ENCODE results near the gene RASA3.
A peak's percentile ranks its signal among the peaks of the same experiment; 100 is the strongest.
"Not testable (repeated sequence)": the region's sequence is repeated elsewhere in the genome, so short reads cannot be mapped to it uniquely, and the experiment has no call there.

Gene RASA3

GRCh38 chr13:114130131-114130836 is 2.1 kb downstream of the RASA3 start:
- no peak for DNase-seq
- in situ Hi-C loops (cut with MboI; ENCODE audit: low pct_unique_long_range_greater_than_20kb, low sequenced_read_pairs): no loop called here

GRCh38 chr13:114129649-114130062 is 2.8 kb downstream of the RASA3 start:
- peak; percentile 67 for DNase-seq
- in situ Hi-C loops (cut with MboI; ENCODE audit: low pct_unique_long_range_greater_than_20kb, low sequenced_read_pairs): no loop called here

GRCh38 chr13:114128624-114129522 is 3.5 kb downstream of the RASA3 start:
- in situ Hi-C loops (cut with MboI; ENCODE audit: low pct_unique_long_range_greater_than_20kb, low sequenced_read_pairs): no loop called here
- DNase-seq: peak; percentile 93

GRCh38 chr13:114128348-114128623 is 4.1 kb downstream of the RASA3 start:
- in situ Hi-C loops (cut with MboI; ENCODE audit: low pct_unique_long_range_greater_than_20kb, low sequenced_read_pairs): no loop called here
- no peak for DNase-seq

- in situ Hi-C loops (cut with MboI; ENCODE audit: low pct_unique_long_range_greater_than_20kb, low sequenced_read_pairs): no loop called here
- no peak for DNase-seq
Measured at GRCh38 chr13:114127473-114128347, 4.7 kb downstream of the RASA3 start.

- no peak for DNase-seq
- in situ Hi-C loops (cut with MboI; ENCODE audit: low pct_unique_long_range_greater_than_20kb, low sequenced_read_pairs): no loop called here
Measured at GRCh38 chr13:114126789-114127472, 5.5 kb downstream of the RASA3 start.

GRCh38 chr13:114126086-114126485 is 6.3 kb downstream of the RASA3 start:
- in situ Hi-C loops (cut with MboI; ENCODE audit: low pct_unique_long_range_greater_than_20kb, low sequenced_read_pairs); DNase-seq: not testable (repeated sequence)

GRCh38 chr13:114125589-114125988 is 6.8 kb downstream of the RASA3 start:
- DNase-seq: no peak
- in situ Hi-C loops (cut with MboI; ENCODE audit: low pct_unique_long_range_greater_than_20kb, low sequenced_read_pairs): no loop called here

GRCh38 chr13:114124921-114125320 is 7.5 kb downstream of the RASA3 start:
- in situ Hi-C loops (cut with MboI; ENCODE audit: low pct_unique_long_range_greater_than_20kb, low sequenced_read_pairs): no loop called here

GRCh38 chr13:114124431-114124830 is 8.0 kb downstream of the RASA3 start:
- in situ Hi-C loops (cut with MboI; ENCODE audit: low pct_unique_long_range_greater_than_20kb, low sequenced_read_pairs): no loop called here
- no peak for DNase-seq

More at GRCh38 chr13:114124921-114125320, 7.5 kb downstream of the RASA3 start:
- no peak for DNase-seq

- DNase-seq: no peak
- in situ Hi-C loops (cut with MboI; ENCODE audit: low pct_unique_long_range_greater_than_20kb, low sequenced_read_pairs): no loop called here
Measured at GRCh38 chr13:114123876-114124275, 8.5 kb downstream of the RASA3 start.

- in situ Hi-C loops (cut with MboI; ENCODE audit: low pct_unique_long_range_greater_than_20kb, low sequenced_read_pairs): no loop called here
- no peak for DNase-seq
Measured at GRCh38 chr13:114123448-114123847, 9.0 kb downstream of the RASA3 start.

- in situ Hi-C loops (cut with MboI; ENCODE audit: low pct_unique_long_range_greater_than_20kb, low sequenced_read_pairs): no loop called here
Measured at GRCh38 chr13:114122591-114123211, 9.7 kb downstream of the RASA3 start.

GRCh38 chr13:114122127-114122511 is 10.3 kb downstream of the RASA3 start:
- in situ Hi-C loops (cut with MboI; ENCODE audit: low pct_unique_long_range_greater_than_20kb, low sequenced_read_pairs): no loop called here

More at GRCh38 chr13:114122591-114123211, 9.7 kb downstream of the RASA3 start:
- DNase-seq: no peak

GRCh38 chr13:114121496-114122126 is 10.8 kb downstream of the RASA3 start:
- in situ Hi-C loops (cut with MboI; ENCODE audit: low pct_unique_long_range_greater_than_20kb, low sequenced_read_pairs): no loop called here
- no peak for DNase-seq

More at GRCh38 chr13:114122127-114122511, 10.3 kb downstream of the RASA3 start:
- DNase-seq: no peak

- no peak for DNase-seq
- in situ Hi-C loops (cut with MboI; ENCODE audit: low pct_unique_long_range_greater_than_20kb, low sequenced_read_pairs): no loop called here
Measured at GRCh38 chr13:114121031-114121430, 11.4 kb downstream of the RASA3 start.

- DNase-seq: no peak
- in situ Hi-C loops (cut with MboI; ENCODE audit: low pct_unique_long_range_greater_than_20kb, low sequenced_read_pairs): no loop called here
Measured at GRCh38 chr13:114120591-114121011, 11.8 kb downstream of the RASA3 start.

- in situ Hi-C loops (cut with MboI; ENCODE audit: low pct_unique_long_range_greater_than_20kb, low sequenced_read_pairs): no loop called here
Measured at GRCh38 chr13:114119196-114119595, 13.2 kb downstream of the RASA3 start.

More at GRCh38 chr13:114119196-114119595, 13.2 kb downstream of the RASA3 start:
- DNase-seq: no peak
